ENCODE measurements around the gene RNASE13. TPM values are rescaled to one million over a fixed set of nuclear protein-coding genes. Genes with fewer than 3 reads are reported as not detected.

RNASE13 gene
- total RNA-seq, 4 donors from 2014 or later: not detected

DNA sequence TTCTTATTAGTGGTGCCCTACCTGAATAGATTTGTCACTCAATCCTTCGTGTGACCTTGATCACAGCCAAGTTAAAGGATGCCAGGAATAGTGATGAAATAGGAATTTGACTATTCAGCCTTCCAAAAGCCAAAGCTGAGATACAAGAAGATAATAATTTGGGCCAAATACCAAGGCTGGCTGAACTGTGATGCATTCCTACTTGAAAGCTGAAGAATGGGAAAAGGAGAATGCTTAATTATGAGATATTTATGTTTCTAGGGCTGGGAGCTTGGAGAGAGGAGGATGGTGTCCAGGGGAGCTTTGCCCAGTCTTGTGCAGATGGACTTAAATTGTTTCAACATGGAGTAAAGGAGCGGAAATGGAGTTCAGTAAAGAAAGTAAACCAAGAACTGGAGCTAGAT is 12.8 kb upstream of the RNASE13 start:
- Histone ChIP-seq H3K4me1 (peaks cover 24 to 37% (median 29%) of the 10 kb centered on the region in 4 donors), H3K36me3 (no peaks in the 10 kb centered on the region), H3K27ac (replicated peaks in 1 of 4) (peak overlapping the region in 1 of 4 donors; percentile 5), H3K9me3 (no peaks in the 10 kb centered on the region), H3K27me3 (no peaks in the 10 kb centered on the region), H3K4me3 (no peak overlapping the region)
- WGBS: 51% methylated on average over 2 of the region's 2 CpGs
- no peak for DNase-seq (ENCODE audit: extremely low spot score)
- intact Hi-C loops (cut with DNase I): loop anchor here (10.0 kb wide), 1 partner anchor 193 kb away; no protein-coding TSS in a partner anchor
- TF ChIP-seq POLR2AphosphoS5 (IDR thresholded peaks at IDR 0.05): no peak
- no peak for TF ChIP-seq EP300 (IDR thresholded peaks at IDR 0.05)
- TF ChIP-seq, protein P1, sequence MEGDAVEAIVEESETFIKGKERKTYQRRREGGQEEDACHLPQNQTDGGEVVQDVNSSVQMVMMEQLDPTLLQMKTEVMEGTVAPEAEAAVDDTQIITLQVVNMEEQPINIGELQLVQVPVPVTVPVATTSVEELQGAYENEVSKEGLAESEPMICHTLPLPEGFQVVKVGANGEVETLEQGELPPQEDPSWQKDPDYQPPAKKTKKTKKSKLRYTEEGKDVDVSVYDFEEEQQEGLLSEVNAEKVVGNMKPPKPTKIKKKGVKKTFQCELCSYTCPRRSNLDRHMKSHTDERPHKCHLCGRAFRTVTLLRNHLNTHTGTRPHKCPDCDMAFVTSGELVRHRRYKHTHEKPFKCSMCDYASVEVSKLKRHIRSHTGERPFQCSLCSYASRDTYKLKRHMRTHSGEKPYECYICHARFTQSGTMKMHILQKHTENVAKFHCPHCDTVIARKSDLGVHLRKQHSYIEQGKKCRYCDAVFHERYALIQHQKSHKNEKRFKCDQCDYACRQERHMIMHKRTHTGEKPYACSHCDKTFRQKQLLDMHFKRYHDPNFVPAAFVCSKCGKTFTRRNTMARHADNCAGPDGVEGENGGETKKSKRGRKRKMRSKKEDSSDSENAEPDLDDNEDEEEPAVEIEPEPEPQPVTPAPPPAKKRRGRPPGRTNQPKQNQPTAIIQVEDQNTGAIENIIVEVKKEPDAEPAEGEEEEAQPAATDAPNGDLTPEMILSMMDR (IDR thresholded peaks at IDR 0.05): no peak

DNA sequence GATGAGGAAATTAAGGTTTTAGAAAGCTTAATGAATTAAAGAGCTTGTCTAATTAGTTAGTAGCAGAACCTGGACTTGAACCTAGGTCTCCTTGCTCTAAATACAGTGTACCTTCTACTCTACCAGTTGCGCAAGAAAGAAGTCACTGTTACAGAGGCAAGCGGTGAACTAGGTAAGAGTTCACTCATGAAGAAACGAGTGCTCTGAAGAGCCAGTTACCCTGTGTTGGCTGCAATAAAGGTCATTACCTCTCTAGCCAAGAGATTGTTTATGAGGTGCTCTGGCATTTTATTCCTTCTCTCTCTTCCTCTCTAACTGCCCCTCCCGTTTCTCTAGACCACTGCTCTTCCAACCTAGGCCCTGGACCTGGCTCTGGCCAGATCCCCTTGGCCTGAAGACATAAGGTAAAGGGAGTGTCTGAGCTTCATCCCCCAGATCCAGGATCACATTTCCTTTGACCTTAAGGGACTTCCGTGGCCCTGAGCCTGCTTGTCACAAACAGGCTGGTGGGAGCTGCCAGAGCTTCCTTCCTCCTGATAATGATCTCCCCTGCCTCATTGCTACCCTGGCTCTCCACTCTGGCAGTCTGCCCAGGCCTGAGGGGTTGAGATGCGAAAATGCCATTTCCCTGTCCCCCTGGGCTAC is 9.5 kb upstream of the RNASE13 start:
- Histone ChIP-seq H3K27me3 (no peaks in the 10 kb centered on the region), H3K36me3 (no peaks in the 10 kb centered on the region), H3K9me3 (no peaks in the 10 kb centered on the region), H3K27ac (replicated peaks in 1 of 4) (no peak overlapping the region), H3K4me3 (no peak overlapping the region), H3K4me1 (peaks cover 34 to 50% (median 40%) of the 10 kb centered on the region in 4 donors)
- TF ChIP-seq POLR2AphosphoS5 (IDR thresholded peaks at IDR 0.05): no peak
- no peak for TF ChIP-seq EP300 (IDR thresholded peaks at IDR 0.05)
- TF ChIP-seq, protein P1 (IDR thresholded peaks at IDR 0.05): no peak
- TF ChIP-seq POLR2A (IDR thresholded peaks at IDR 0.05; ENCODE audit: low read depth): no peak
- 48% methylated on average over 6 of the region's 6 CpGs for WGBS
- intact Hi-C loops (cut with DNase I): loop anchor here (10.0 kb wide), 1 partner anchor 189 kb away; no protein-coding TSS in a partner anchor
- no peak for DNase-seq (ENCODE audit: extremely low spot score)

DNA sequence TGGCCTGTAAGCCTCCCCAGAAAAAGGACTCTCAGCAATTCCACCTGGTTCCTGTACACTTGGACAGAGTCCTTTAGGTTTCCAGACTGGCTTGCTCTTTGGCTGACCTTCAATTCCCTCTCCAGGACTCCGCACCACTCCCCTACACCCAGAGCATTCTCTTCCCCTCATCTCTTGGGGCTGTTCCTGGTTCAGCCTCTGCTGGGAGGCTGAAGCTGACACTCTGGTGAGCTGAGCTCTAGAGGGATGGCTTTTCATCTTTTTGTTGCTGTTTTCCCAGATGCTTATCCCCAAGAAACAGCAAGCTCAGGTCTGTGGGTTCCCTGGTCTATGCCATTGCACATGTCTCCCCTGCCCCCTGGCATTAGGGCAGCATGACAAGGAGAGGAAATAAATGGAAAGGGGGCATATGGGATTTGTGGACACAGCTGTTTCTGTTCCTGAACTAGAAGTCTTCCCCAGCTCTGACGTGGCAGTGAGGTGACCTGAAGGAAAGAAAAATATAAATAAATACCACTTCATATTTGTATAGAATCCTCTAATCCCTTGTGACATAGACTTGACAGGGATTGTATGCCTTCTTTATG is 8.9 kb upstream of the RNASE13 start:
- Histone ChIP-seq H3K36me3 (no peaks in the 10 kb centered on the region), H3K27ac (replicated peaks in 1 of 4) (no peak overlapping the region), H3K4me1 (peaks cover 40 to 53% (median 46%) of the 10 kb centered on the region in 4 donors), H3K9me3 (no peaks in the 10 kb centered on the region), H3K4me3 (no peak overlapping the region), H3K27me3 (no peaks in the 10 kb centered on the region)
- intact Hi-C loops (cut with DNase I): loop anchor here (10.0 kb wide), 1 partner anchor 189 kb away; no protein-coding TSS in a partner anchor
- WGBS: 44% methylated on average over 2 of the region's 2 CpGs
- no peak for DNase-seq (ENCODE audit: extremely low spot score)
- TF ChIP-seq EP300 (IDR thresholded peaks at IDR 0.05): no peak
- no peak for TF ChIP-seq POLR2AphosphoS5 (IDR thresholded peaks at IDR 0.05)
- TF ChIP-seq, protein P1 (IDR thresholded peaks at IDR 0.05): no peak
- TF ChIP-seq POLR2A (IDR thresholded peaks at IDR 0.05; ENCODE audit: low read depth): no peak

DNA sequence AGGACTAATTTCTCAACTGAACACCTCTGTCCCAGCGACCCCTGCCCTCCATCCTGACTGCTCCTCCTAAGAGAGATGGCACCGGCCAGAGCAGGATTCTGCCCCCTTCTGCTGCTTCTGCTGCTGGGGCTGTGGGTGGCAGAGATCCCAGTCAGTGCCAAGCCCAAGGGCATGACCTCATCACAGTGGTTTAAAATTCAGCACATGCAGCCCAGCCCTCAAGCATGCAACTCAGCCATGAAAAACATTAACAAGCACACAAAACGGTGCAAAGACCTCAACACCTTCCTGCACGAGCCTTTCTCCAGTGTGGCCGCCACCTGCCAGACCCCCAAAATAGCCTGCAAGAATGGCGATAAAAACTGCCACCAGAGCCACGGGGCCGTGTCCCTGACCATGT is 8.3 kb upstream of the RNASE13 start:
- no peak for DNase-seq (ENCODE audit: extremely low spot score)
- no peaks in the 10 kb centered on the region for H3K9me3 ChIP-seq
- TF ChIP-seq, protein P1 (IDR thresholded peaks at IDR 0.05): no peak
- no peak for TF ChIP-seq POLR2A (IDR thresholded peaks at IDR 0.05; ENCODE audit: low read depth)
- no peak for TF ChIP-seq POLR2AphosphoS5 (IDR thresholded peaks at IDR 0.05)
- TF ChIP-seq EP300 (IDR thresholded peaks at IDR 0.05): no peak
- no peaks in the 10 kb centered on the region for H3K27me3 ChIP-seq
- H3K4me3 ChIP-seq: no peak overlapping the region
- intact Hi-C loops (cut with DNase I): loop anchor here (10.0 kb wide), 1 partner anchor 188 kb away; no protein-coding TSS in a partner anchor
- peaks cover 46 to 53% (median 49%) of the 10 kb centered on the region in 4 donors for H3K4me1 ChIP-seq
- no peaks in the 10 kb centered on the region for H3K36me3 ChIP-seq
- WGBS: 55% methylated on average over 8 of the region's 8 CpGs
- no peak overlapping the region for H3K27ac ChIP-seq (replicated peaks in 1 of 4)

Measured in esophagus muscularis mucosa (tissue), 4 donors.